RWPE2 (cell line): ENCODE data around the gene SPAG16.

Experiments
- ATAC-seq: fragments of 200-7000 bp; cut with Tn5 transposase; 3 replicates; pipeline ENCODE4 v1.9.1; 2021; ENCODE audit warnings: low read depth
- DNase-seq: peaks from one replicate; pipeline ENCODE4 v3.0.0-alpha.2; 2020; ENCODE audit warnings: low spot score
- H3K27ac ChIP-seq: fragments of 450-650 bp; 2 replicates; pipeline ENCODE4 v1.5.1; 2017; ENCODE audit warnings: mild to moderate bottlenecking; ENCODE audit not compliant: poor library complexity, severe bottlenecking
- H3K27me3 ChIP-seq: fragments of 250-450 bp; sonication (Bioruptor Pico); 2 replicates; pipeline ENCODE4 v1.5.1; 2021; ENCODE audit warnings: mild to moderate bottlenecking, moderate library complexity; ENCODE audit not compliant: insufficient read depth, poor library complexity, severe bottlenecking
- H3K36me3 ChIP-seq: fragments of 250-450 bp; sonication (Bioruptor Pico); 2 replicates; pipeline ENCODE4 v1.5.1; 2020; ENCODE audit warnings: low read depth, mild to moderate bottlenecking, moderate library complexity
- H3K4me1 ChIP-seq: fragments of 250-450 bp; sonication (Bioruptor Pico); 2 replicates; pipeline ENCODE4 v1.5.1; 2021; ENCODE audit warnings: mild to moderate bottlenecking, moderate library complexity; ENCODE audit not compliant: insufficient read depth, poor library complexity, severe bottlenecking
- H3K4me3 ChIP-seq: fragments of 250-450 bp; sonication (Bioruptor Pico); 2 replicates; pipeline ENCODE4 v1.5.1; 2021; ENCODE audit warnings: mild to moderate bottlenecking, moderate library complexity; ENCODE audit not compliant: severe bottlenecking
- H3K9me3 ChIP-seq: fragments of 250-450 bp; sonication (Bioruptor Pico); 2 replicates; pipeline ENCODE4 v1.5.1; 2021; ENCODE audit warnings: mild to moderate bottlenecking, moderate library complexity; ENCODE audit not compliant: severe bottlenecking
- TF ChIP-seq, protein P1 (sequence below): fragments of 450-650 bp; IDR thresholded peaks from one replicate; pipeline ENCODE4 v1.5.1; 2017; ENCODE audit warnings: mild to moderate bottlenecking, moderate library complexity; ENCODE audit not compliant: poor library complexity, severe bottlenecking

Gene SPAG16

DNA sequence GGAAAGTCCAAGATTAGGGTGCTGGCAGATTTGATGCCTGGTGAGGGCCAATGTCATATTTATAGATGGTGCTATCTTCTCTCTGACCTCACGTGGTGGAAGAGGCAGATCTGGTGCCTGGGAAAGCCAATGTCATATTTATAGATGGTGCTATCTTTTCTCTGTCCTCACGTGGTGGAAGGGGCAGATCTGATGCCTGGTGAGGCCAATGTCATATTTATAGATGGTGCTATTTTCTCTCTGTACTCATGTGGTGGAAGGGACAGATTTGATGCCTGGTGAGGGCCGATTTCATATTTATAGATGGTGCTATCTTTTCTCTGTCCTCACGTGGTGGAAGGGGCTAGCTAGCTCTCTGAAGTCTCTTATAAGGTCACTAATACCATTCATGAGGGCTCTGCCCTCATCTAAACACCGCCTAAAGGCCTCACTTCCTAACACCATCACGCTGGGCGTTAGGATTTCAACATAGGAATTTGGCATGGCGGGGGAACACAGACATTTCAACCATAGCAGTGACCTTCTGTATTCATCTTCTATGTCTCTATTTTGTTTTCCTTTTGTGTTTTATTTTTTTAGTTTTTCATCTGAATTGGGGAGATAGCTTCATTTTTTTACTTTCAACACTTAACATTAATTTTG lies 278.4 kb downstream of the SPAG16 start:
- H3K36me3 ChIP-seq: no peaks in the 10 kb centered on the region
- DNase-seq: no peak
- no peaks in the 10 kb centered on the region for H3K27me3 ChIP-seq
- H3K27ac ChIP-seq: no peak overlapping the region
- TF ChIP-seq, protein P1, sequence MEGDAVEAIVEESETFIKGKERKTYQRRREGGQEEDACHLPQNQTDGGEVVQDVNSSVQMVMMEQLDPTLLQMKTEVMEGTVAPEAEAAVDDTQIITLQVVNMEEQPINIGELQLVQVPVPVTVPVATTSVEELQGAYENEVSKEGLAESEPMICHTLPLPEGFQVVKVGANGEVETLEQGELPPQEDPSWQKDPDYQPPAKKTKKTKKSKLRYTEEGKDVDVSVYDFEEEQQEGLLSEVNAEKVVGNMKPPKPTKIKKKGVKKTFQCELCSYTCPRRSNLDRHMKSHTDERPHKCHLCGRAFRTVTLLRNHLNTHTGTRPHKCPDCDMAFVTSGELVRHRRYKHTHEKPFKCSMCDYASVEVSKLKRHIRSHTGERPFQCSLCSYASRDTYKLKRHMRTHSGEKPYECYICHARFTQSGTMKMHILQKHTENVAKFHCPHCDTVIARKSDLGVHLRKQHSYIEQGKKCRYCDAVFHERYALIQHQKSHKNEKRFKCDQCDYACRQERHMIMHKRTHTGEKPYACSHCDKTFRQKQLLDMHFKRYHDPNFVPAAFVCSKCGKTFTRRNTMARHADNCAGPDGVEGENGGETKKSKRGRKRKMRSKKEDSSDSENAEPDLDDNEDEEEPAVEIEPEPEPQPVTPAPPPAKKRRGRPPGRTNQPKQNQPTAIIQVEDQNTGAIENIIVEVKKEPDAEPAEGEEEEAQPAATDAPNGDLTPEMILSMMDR: no peak
- no peaks in the 10 kb centered on the region for H3K4me1 ChIP-seq
- ATAC-seq: no peak
- no peak overlapping the region for H3K4me3 ChIP-seq
- H3K9me3 ChIP-seq: no peaks in the 10 kb centered on the region

DNA sequence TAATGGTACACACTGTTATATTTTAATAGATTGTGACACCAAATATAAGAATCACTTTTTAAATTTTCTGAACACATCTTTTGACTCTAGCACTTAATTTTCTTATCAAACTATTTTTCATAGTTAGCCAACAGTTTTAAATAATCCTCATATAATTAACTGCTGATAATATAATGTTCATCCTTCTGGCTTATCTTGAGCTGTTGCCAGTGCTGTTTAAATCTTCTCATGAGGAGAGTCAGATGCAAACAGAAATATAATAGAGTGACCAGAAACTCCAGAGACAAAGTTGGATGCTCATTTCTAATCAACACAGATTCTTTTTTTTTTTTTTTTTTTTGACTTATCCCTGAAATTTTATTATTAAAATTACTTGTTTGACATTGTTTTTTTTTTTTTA lies 282.6 kb downstream of the SPAG16 start:
- ATAC-seq: no peak
- TF ChIP-seq, protein P1: no peak
- Histone ChIP-seq H3K27ac (no peak overlapping the region), H3K4me3 (no peak overlapping the region), H3K9me3 (no peaks in the 10 kb centered on the region), H3K4me1 (no peaks in the 10 kb centered on the region), H3K27me3 (no peaks in the 10 kb centered on the region), H3K36me3 (no peaks in the 10 kb centered on the region)
- DNase-seq: no peak

DNA sequence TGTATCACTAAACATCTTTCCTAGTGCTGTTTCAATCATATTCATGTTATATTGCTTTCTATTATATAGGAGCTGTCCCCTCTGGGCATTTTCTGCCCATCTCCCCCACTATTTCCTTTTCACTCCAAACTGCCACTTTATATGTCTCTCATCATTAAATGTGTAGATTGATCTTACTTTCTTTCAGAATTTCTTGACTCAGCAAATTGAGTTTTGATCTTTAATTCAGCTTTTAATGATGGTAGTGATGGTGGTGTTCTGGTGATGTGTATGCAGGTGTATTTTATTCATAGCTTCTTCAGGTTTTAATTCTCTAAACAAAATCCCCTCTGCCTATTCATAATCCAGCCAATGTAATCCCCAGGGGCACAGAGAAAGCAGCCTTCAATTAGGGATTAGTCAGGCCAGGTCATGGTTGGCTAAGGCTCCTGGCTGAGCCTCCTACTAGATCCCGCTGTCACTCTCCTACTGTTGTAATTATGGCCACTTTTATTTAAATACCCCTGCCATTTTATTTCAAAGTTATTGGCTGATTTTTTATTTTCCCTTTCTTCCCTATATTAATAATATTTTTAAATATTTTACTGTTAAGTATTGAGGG lies 325.4 kb downstream of the SPAG16 start:
- Histone ChIP-seq H3K9me3 (no peaks in the 10 kb centered on the region), H3K27me3 (no peaks in the 10 kb centered on the region), H3K27ac (no peak overlapping the region), H3K4me1 (no peaks in the 10 kb centered on the region), H3K36me3 (no peaks in the 10 kb centered on the region), H3K4me3 (no peak overlapping the region)
- TF ChIP-seq, protein P1: no peak
- DNase-seq (no peak), ATAC-seq (no peak)

DNA sequence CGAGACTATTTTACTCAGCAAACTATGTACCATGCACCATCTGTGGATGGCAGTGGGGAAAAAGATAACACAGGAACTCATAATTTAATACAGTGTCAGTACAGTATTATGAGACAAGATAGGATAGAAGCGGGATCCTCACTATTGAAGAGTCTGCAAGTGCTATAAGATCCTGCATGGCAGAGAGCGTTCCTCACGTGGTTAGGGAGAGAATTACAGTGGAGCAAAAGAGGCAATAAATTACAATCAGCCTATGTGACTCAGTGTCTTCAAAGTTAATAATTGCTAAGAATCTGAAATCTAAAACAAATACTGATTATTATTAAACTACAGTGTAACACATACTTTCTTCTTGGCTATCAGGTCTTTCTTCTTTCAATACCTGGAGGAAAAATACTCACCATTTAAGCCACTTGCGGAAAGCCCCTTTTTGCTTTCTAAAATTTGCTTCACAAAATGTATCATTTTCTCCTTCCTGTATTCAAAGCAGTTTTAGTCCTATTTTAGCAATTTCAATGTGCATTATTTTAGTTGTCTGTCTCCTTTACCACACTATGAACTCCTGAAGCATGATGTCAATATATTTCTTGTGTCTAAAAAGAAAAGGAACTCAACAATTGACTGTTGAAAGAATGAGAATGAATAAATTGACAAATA lies 342.9 kb downstream of the SPAG16 start:
- H3K27ac ChIP-seq: no peak overlapping the region
- no peaks in the 10 kb centered on the region for H3K9me3 ChIP-seq
- H3K36me3 ChIP-seq: no peaks in the 10 kb centered on the region
- no peaks in the 10 kb centered on the region for H3K4me1 ChIP-seq
- no peaks in the 10 kb centered on the region for H3K27me3 ChIP-seq
- ATAC-seq (no peak), DNase-seq (no peak)
- TF ChIP-seq, protein P1: no peak
- H3K4me3 ChIP-seq: no peak overlapping the region
